Ectodermal cell (in vitro differentiated cells): ENCODE measurements around the gene PPIL6. TPM values are rescaled to one million over a fixed set of nuclear protein-coding genes. Genes with fewer than 3 reads are reported as not detected.

Experiments
- H3K27ac ChIP-seq: 2 replicates; pipeline ENCODE4 v1.7.0; 2013; ENCODE audit warnings: mild to moderate bottlenecking, low read depth, low read length; ENCODE audit not compliant: insufficient read depth, poor library complexity, severe bottlenecking
- H3K27me3 ChIP-seq: 2 replicates; pipeline ENCODE4 v1.7.0; 2013; ENCODE audit warnings: mild to moderate bottlenecking, low read length; ENCODE audit not compliant: insufficient read depth, control insufficient read depth, poor library complexity, severe bottlenecking
- H3K36me3 ChIP-seq: one replicate; pipeline ENCODE4 v1.7.0; 2013; ENCODE audit warnings: low read length; ENCODE audit not compliant: control insufficient read depth, insufficient read depth
- H3K4me1 ChIP-seq: one replicate; pipeline ENCODE4 v1.7.0; 2013; ENCODE audit warnings: low read length; ENCODE audit not compliant: control insufficient read depth, insufficient read depth
- H3K4me3 ChIP-seq: 2 replicates; pipeline ENCODE4 v1.7.0; 2013; ENCODE audit warnings: low read depth, low read length, control low read depth; ENCODE audit not compliant: insufficient read depth
- H3K9me3 ChIP-seq: 2 replicates; pipeline ENCODE4 v1.7.0; 2013; ENCODE audit warnings: mild to moderate bottlenecking, low read length, moderate library complexity; ENCODE audit not compliant: control insufficient read depth
- WGBS, 2 experiments: methylation state at CpG; one replicate each; pipeline ENCODE4 v1.1.7; 2013; ENCODE audit warnings: missing lambda C conversion rate in 2 of 2; 5-methylcytosine and 5-hydroxymethylcytosine counted together
- polyA plus RNA-seq, 4 experiments: library from polyadenylated mRNA; stranded (reverse); fragments of 50-300 nt; gene quantifications; one replicate each; pipeline ENCODE4 v1.2.3, GENCODE V29; 2013

PPIL6 gene
- 3.9 TPM for polyA plus RNA-seq (2013, experiment 1 of 4)
- 3.5 TPM for polyA plus RNA-seq (2013, experiment 2 of 4)
- 3.7 TPM for polyA plus RNA-seq (2013, experiment 3 of 4)
- 3.4 TPM for polyA plus RNA-seq (2013, experiment 4 of 4)

- Histone ChIP-seq H3K4me3 (peak within 1 kb of the TSS; percentile 91), H3K36me3 (peaks cover 18% of the 10 kb centered on the region), H3K27me3 (peaks cover 8% of the 10 kb centered on the region), H3K4me1 (no peaks in the 10 kb centered on the region), H3K9me3 (no peaks in the 10 kb centered on the region), H3K27ac (peak within 1 kb of the TSS; percentile 91)
- WGBS, 2 experiments: 0% methylated on average over 102 of the region's 102 CpGs
These were observed at the start of gene PPIL6, which contains the start of gene SMPD2 for GRCh38 chr6:109440331-109441068. PPIL6 (minus strand) TSS chr6:109440628; CDS start chr6:109440590, 38 bp downstream. SMPD2 (plus strand) TSS chr6:109440724; CDS start chr6:109441122, 398 bp downstream.

GRCh38 chr6:109488001-109488400 is 47.6 kb upstream of the PPIL6 start:
- peaks cover 5% of the 10 kb centered on the region for H3K27me3 ChIP-seq
- H3K4me1 ChIP-seq: peaks cover 12% of the 10 kb centered on the region
- no peaks in the 10 kb centered on the region for H3K9me3 ChIP-seq
- no peak overlapping the region for H3K4me3 ChIP-seq
- H3K36me3 ChIP-seq: no peaks in the 10 kb centered on the region
- H3K27ac ChIP-seq: no peak overlapping the region

- WGBS, 2 experiments: 83 to 100% methylated on average over 1 of the region's 1 CpG
These were observed 45.6 kb upstream of the PPIL6 start for GRCh38 chr6:109486068-109486467.

GRCh38 chr6:109485266-109485935 is 45.0 kb upstream of the PPIL6 start:
- no peak overlapping the region for H3K4me3 ChIP-seq
- H3K36me3 ChIP-seq: peaks cover 9% of the 10 kb centered on the region
- no peaks in the 10 kb centered on the region for H3K9me3 ChIP-seq
- H3K4me1 ChIP-seq: peaks cover 15% of the 10 kb centered on the region
- no peak overlapping the region for H3K27ac ChIP-seq
- H3K27me3 ChIP-seq: peaks cover 5% of the 10 kb centered on the region
- 86 to 90% methylated on average over 3 of the region's 3 CpGs for WGBS, 2 experiments

More at GRCh38 chr6:109486068-109486467, 45.6 kb upstream of the PPIL6 start:
- Histone ChIP-seq H3K36me3 (peaks cover 5% of the 10 kb centered on the region), H3K27me3 (peaks cover 5% of the 10 kb centered on the region), H3K9me3 (no peaks in the 10 kb centered on the region), H3K4me1 (peaks cover 16% of the 10 kb centered on the region), H3K4me3 (no peak overlapping the region), H3K27ac (no peak overlapping the region)

- 92 to 94% methylated on average over 3 of the region's 3 CpGs for WGBS, 2 experiments
- H3K36me3 ChIP-seq: peaks cover 9% of the 10 kb centered on the region
- peaks cover 5% of the 10 kb centered on the region for H3K27me3 ChIP-seq
- H3K4me1 ChIP-seq: peaks cover 15% of the 10 kb centered on the region
- no peak overlapping the region for H3K4me3 ChIP-seq
- H3K9me3 ChIP-seq: no peaks in the 10 kb centered on the region
- no peak overlapping the region for H3K27ac ChIP-seq
These were observed 43.7 kb upstream of the PPIL6 start for GRCh38 chr6:109484122-109484521.

- Histone ChIP-seq H3K9me3 (no peaks in the 10 kb centered on the region), H3K27me3 (peaks cover 5% of the 10 kb centered on the region), H3K36me3 (peaks cover 9% of the 10 kb centered on the region), H3K27ac (no peak overlapping the region), H3K4me3 (peak overlapping the region; percentile 39), H3K4me1 (peaks cover 15% of the 10 kb centered on the region)
- WGBS, 2 experiments: 10 to 17% methylated on average over 5 to 6 of the region's 6 CpGs
These were observed 43.3 kb upstream of the PPIL6 start for GRCh38 chr6:109483735-109484057.

GRCh38 chr6:109482905-109483734 is 42.7 kb upstream of the PPIL6 start, which contains the start of gene ZBTB24:
ZBTB24 (minus strand) TSS chr6:109483219; CDS start chr6:109482026, 1,193 bp downstream.
- Histone ChIP-seq H3K4me3 (peak within 1 kb of the TSS; percentile 93), H3K27ac (peak within 1 kb of the TSS; percentile 31), H3K36me3 (peaks cover 12% of the 10 kb centered on the region), H3K9me3 (no peaks in the 10 kb centered on the region), H3K4me1 (peaks cover 16% of the 10 kb centered on the region), H3K27me3 (peaks cover 5% of the 10 kb centered on the region)
- 0 to 1% methylated on average over 82 to 94 of the region's 97 CpGs for WGBS, 2 experiments

GRCh38 chr6:109480993-109481480 is 40.6 kb upstream of the PPIL6 start:
- Histone ChIP-seq H3K4me1 (peaks cover 25% of the 10 kb centered on the region), H3K4me3 (no peak overlapping the region), H3K27ac (no peak overlapping the region), H3K9me3 (no peaks in the 10 kb centered on the region), H3K27me3 (peaks cover 5% of the 10 kb centered on the region), H3K36me3 (peaks cover 18% of the 10 kb centered on the region)
- 94% methylated on average over 7 of the region's 7 CpGs for WGBS, 2 experiments

- H3K4me3 ChIP-seq: no peak overlapping the region
- no peak overlapping the region for H3K27ac ChIP-seq
- H3K36me3 ChIP-seq: peaks cover 28% of the 10 kb centered on the region
- H3K27me3 ChIP-seq: peaks cover 5% of the 10 kb centered on the region
- WGBS, 2 experiments: 88 to 96% methylated on average over 4 to 5 of the region's 5 CpGs
- no peaks in the 10 kb centered on the region for H3K9me3 ChIP-seq
- peaks cover 25% of the 10 kb centered on the region for H3K4me1 ChIP-seq
These were observed 38.6 kb upstream of the PPIL6 start for GRCh38 chr6:109478841-109479624.
